Measurements from ENCODE around the gene KRTAP22-1.

GRCh38 chr21:30616125-30616524 is 15.2 kb downstream of the KRTAP22-1 start, which contains the start of gene KRTAP20-1:
- no peak for TF ChIP-seq CTCF (IDR thresholded peaks at IDR 0.05)
- no peak for TF ChIP-seq POLR2AphosphoS5 (IDR thresholded peaks at IDR 0.05)
- TF ChIP-seq POLR2A (IDR thresholded peaks at IDR 0.05), result no peak
- TF ChIP-seq EP300 (IDR thresholded peaks at IDR 0.05; ENCODE audit: low read depth), result no peak

All from transverse colon (tissue), 4 donors.